NCI-H2081 treated with DMSO at 0.1 percent for 48 hours (cell line): ENCODE measurements around the gene PCGF5.
"Not testable (repeated sequence)": the region's sequence is repeated elsewhere in the genome, so short reads cannot be mapped to it uniquely, and the experiment has no call there.

Experiments used
- DNase-seq: peaks from one replicate; lab custom pipeline; 2025; lab: John Stamatoyannopoulos, UW

PCGF5 gene

DNA sequence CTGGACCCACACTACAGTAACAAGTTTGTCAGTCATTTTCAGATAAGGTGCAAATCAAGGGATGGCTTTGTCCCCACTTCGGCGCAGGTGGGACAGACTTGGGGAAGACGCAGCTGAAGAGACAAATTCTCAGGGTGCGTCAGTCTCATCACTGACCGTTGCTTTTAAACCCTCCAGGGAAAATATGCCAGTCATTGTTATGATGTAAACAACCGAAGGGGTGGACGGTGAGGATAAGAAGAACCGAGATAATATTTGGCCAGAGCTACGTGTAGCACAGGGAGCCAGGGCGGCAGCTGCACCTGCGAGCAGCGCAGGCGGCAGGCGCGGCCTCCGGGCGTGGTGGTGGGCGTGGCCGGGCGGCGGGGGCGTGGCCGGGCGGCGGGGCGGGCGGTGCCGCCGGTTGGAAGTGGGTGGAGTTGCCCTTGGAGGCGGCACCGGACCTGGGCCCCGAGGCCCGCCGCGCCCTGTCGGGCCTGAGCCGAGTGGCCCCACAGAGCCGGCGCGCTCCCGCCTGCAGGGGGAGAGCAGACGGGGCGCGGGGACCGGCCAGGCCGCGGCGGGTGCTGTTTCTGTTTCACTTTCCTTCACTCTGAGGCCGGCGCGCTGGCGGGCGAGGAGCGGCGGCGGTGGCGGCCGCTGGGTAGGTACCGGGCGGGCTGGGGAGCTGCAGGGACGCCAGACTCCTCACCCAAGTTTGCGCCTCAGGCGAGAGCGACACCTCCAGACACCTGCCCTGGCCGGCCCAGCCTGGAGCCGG is at the start of gene PCGF5:
Gene PCGF5 (plus strand): TSS at position 470 of the 760 bp plus-strand sequence. CDS start 2,209 bp downstream, outside the sequence.
- DNase-seq: peak; percentile 29

GRCh38 chr10:91171485-91171884 is 49.0 kb upstream of the PCGF5 start:
- DNase-seq: no peak

DNA sequence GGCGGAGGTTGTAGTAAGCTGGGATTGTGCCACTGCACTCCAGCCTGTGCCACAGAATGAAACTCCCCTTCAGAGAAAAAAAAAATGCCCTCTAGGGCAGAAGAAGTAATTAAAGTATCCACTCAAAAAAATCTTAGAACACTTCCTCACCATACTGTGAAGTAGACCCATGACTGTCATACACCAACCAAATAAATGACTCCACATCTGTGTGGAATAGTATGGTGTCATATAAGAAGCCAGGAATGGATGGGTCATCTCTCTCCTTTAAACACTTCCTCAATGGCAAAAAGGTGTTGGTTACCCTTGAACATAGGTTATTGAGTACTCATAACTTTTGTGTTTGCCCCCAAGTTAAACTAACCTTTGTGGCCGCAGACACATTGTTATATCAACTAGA is 48.1 kb upstream of the PCGF5 start:
- DNase-seq: no peak

DNA sequence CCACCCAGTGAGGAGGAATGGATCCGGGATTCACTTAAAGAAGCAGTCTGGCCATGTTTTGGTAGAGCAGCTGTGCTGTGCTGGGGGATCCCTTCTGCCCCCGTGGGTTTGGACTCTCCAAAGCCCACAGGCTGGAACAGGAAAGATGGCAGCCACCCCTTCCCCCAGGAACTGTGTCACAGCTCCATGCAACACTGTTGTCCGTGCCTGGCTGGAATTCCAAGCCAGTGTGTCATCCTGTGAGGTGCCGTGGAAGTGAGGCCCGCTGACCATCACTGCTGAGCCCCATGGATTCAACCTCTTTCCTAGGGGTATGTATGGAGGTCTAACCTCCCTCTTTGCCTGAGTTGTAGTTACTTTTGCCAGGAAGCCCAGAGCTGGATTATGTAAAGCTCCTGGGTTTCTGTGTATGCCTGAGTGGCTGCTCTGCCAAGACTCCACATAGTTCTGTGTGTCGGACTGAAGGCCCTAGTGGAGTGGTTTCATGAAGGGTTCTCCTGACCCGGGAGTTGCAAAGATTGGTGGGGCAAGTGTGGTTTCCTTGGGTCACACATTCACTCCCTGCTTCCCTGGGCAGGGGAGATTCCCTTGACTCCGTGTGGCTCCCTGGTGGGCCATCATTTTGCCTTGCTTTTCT is 35.1 kb upstream of the PCGF5 start:
- no peak for DNase-seq

- no peak for DNase-seq
Measured at GRCh38 chr10:91187156-91187555, 33.3 kb upstream of the PCGF5 start.

GRCh38 chr10:91188010-91188409 is 32.5 kb upstream of the PCGF5 start:
- not testable (repeated sequence) for DNase-seq

DNA sequence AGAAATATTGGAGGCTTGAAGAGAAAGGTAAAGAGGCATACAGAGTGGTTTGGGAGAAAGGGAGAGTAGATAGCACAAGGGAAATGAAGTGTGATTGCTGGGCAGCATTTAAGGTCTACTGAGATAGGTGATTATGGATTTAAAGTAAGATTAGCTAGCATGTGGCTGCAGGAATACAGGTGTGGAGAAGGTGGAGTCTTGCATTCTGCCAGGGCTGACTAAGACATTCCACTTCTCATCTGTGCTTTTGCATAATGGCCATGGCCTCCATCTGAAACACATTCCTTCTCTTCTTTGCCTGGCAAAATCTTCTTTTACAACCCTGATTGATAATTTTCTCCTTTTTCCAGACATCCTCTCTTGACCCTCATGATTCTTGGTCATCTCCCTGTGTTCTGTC is 31.6 kb upstream of the PCGF5 start:
- no peak for DNase-seq

GRCh38 chr10:91190388-91190870 is 30.0 kb upstream of the PCGF5 start:
- no peak for DNase-seq

- DNase-seq: no peak
Measured at GRCh38 chr10:91190876-91191583, 29.4 kb upstream of the PCGF5 start.

- DNase-seq: no peak
Measured at GRCh38 chr10:91191584-91191919, 28.9 kb upstream of the PCGF5 start.

DNA sequence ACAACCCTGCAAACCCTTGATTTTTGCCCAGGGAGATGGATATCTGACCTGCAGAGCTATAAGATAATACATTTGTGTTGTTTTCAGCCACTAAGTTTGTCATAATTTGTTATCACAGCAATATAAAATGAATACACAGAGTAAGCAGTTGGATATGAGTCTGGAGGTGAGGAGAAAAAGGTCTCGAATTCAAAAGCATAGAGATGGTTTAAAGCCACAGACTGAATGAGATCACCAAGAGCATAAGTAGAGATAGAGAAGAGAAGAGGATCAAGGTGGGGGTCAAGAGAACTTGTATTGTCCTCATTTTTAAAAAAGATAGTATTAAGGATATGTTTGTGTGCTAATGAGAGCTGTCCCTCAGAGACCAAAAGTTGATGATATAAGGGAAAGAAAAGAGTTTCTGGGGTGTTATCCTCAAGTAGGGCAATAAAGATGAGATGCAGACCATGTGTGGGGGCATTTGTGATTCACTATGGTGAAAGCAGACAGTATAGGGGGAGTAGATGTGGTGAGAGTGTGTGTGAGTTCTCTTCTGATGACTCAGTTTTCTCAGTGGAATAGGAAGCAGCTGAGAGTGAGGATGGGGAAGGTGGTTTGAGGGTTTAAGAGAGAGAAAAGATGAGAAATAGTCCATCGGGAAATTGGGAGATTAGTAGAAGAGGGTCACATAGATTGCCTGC is 25.8 kb upstream of the PCGF5 start:
- DNase-seq: no peak

GRCh38 chr10:91196268-91197048 is 24.0 kb upstream of the PCGF5 start:
- no peak for DNase-seq

DNA sequence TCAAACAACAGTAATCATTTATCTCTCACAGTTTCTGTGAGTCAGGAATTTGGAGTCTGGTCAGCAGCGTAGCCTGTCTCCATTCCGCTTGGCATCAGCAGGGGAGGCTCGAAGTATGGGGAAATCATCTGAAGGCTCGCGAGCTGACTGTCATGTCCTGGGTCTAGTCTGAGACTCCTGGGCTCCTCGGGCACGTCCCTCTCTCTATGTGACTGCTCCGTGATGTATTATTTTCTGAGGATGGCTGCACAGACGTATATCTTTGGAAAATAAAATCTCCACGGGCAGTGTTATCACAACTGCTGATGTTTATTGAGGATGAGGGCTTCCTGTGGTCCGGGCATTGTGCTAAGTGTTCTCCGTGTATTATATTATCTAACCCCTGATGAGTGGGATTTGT is 23.3 kb upstream of the PCGF5 start:
- no peak for DNase-seq

DNA sequence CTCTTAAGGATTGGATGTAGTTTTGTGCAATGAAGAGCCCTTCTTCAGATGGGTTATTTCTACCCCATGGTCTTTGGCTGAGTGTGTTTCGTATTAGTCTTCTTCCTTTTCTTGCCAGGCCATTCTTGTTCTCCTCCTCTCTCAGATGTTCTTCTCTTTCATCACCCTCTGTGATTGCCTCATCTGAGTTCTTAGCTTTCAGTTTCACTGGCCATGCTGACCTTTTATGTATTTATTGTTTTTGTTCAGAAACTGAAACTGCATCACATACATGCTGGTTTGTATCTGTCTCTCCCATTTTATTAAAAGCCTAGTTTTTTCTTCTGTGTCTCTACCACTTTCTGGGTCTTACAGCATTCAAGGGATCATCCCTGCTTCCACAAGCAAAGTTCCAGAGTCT is 21.7 kb upstream of the PCGF5 start:
- no peak for DNase-seq

- no peak for DNase-seq
Measured at GRCh38 chr10:91200314-91201212, 19.9 kb upstream of the PCGF5 start.

GRCh38 chr10:91201213-91201996 is 19.1 kb upstream of the PCGF5 start:
- DNase-seq: no peak

DNA sequence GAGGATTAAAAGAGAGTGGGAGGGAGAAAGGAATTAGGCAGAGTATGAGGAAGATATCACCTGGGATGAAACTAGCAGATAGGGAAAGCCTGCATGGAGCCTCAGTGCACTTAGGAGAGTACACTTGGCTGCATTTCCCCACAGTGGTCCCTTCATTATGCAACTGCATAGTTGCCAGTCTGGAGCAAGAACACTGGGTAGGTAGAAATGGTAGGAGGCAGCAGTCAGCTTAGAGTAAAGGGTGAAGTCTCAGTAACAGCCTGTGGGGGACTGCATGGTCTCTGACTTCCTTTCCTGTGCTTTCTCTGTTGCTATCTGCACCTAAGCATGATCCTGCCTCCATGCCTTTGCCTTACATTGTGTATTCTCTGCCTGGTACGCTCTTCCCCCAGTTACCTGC is 14.0 kb upstream of the PCGF5 start:
- no peak for DNase-seq

GRCh38 chr10:91206837-91207474 is 13.5 kb upstream of the PCGF5 start:
- no peak for DNase-seq

DNA sequence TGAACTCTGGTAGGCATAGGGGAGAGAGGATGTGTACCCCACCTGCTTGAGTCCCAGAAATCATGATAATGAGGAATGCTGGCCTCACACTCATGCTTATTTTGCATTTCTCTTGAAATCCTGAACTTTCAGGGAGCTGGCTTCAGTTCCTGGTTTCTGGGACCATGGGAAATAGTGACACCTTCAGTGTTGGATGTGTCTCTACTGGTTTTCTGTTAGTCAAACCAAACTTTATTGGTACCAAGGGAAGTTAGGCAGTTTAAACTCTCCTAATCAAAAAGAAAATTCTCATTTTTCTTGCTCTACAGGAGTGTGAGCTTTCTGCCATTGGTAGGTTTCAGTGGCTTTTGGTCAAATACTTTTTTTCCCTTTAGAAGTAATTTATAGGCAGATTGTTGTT is 11.8 kb upstream of the PCGF5 start:
- DNase-seq: no peak
